Colon (tissue), 2 donors: ENCODE measurements around the gene CYP3A5.

Experiments used
- FAIRE-seq: peaks from 2 replicates; lab custom pipeline; 2012; peaks lifted over from hg19 to GRCh38; lab: Jason Lieb, UNC
- donor health status: control.
- donor health status: control.

Gene CYP3A5

DNA sequence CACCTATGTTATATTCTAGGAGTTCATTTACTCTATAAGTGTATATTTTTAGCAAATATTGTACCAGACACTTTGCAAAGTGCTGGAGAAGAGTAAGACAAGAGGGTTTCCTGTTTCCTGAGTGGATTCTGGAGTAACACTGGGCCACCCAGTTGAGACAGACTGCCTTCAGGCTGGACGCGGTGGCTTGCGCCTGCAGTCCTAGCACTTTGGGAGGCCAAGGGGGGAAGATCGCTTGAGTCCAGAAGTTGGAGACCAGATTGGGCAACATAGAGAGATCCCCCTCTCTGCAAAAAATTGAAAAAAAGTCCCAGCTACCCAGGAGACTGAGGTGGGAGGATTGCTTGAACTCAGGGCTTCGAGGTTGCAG is 63.8 kb downstream of the CYP3A5 start:
- no peak for FAIRE-seq

DNA sequence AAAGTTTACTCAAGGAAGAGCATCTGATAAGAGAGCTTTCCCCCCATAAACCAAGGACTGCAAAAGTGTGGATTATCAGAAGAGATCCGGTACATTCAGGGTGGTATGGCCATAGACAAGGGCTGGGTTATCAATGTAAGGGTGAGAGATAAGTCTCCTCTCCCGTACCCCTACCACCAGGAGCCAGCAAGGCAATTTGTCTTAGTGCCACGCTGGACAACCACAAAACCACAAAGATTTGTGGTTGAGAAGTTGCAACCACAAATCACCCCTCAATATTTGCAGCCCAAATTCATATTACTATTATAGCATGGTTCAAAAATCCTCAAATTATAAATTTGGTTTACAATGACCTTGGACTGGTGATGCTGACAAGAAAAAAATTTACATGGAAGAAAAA is 65.3 kb downstream of the CYP3A5 start:
- FAIRE-seq: no peak

DNA sequence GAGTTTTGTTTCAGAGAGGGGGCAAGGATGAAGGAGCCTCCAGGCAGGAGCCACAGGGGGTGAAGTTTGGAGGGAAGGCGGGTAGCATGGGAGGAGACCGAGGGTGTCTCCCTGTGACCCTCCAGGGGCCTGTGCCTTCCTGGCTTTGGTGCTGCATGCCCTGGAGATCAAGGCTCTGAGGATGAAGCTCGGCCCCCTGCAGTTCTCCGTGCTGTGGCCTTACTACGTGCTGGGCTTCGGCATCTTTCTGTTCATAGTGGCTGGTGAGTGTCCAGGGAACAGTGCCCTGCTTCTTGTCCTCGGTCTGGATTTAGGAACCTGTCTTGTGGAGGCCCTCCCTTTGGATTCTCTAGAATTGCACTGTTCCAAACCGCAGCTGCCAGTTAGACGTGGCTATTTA is 72.2 kb downstream of the CYP3A5 start:
- FAIRE-seq: no peak

DNA sequence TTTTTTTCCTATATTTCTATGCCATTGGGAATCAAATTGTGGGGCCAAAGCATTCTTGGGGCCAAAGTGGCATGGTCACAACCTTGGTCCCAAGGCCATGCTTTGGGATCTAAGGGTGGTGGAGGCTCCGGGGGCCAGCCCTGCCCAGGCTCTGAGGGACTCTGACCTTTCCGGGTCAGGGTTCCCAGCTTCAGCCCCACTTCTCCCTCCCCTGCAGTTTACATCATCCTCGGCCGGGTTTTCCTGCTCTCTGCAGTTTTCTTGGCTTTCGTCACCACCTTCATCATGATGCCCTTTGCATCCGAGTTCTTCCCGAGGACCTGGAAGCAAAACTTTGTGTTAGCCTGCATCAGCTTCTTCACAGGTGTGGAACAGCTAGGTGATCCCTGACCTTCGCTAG is 73.3 kb downstream of the CYP3A5 start:
- no peak for FAIRE-seq

DNA sequence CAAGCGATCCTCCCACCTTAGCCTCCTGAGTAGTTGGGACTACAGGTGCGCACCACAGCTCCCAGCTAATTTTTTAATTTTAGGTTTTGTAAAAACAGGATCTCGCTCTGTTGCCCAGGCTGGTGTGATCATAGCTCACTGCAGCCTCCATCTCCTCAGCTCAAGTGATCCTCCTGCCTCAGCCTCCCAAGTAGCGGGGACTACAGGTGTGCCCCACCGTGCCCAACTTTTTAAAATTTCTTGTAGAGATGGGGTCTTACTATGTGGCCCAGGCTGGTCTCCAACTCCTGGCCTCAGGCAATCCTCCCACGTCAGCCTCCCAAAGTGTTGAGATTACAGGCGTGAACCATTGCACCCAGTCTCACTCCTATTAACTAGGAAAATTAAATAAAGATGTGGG is 74.3 kb downstream of the CYP3A5 start:
- no peak for FAIRE-seq

DNA sequence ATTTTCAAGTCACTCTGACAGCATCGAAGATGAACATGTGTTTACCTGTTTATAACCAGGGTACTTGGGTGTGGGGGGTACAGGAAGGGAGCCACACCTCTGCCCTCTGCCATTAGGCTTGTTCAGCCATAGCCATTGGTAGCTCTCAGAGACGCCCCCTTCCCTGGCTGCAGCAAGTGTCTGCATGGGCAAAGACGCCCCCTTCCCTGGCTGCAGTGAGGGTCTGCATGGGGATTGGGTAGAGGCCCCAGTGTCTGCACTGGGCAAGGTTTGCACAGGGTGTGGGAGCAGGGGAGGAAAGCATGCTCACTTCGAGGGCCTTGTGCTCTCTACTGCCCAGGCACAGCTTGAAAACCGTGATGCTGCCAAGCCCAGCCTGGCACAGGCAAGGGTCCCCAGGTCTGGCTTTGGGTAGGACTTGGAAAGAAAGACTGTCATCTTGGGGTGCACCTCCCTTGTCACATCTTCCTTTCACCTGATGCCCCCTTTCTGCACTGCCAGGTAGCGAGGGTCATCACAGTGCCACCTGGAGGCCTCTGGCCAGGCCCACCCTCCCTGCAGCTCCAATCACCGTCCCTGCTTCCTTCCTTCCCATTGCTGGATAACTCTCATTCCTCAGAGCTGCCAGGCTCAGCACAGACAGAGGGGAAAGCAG is 78.0 kb downstream of the CYP3A5 start:
- no peak for FAIRE-seq

DNA sequence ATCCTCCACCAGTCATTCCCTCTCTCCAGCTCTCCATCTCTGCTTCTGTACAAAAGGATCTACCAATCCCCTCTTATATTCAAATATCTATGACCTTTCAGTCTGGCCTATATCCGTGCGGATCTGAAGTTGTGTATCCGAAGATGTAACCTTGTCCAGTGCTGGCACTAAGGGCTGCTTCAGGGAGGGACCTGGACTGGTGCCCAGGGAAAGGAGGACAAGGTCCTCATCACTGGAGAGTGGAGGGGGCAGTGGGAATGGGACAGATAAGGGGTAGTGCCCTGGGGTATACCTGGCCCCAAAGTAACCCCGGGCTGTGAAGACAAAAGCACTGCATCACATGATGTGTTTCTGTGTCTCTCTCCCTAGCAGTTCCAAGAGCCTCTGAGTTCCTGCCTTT is 80.0 kb downstream of the CYP3A5 start:
- FAIRE-seq: no peak
